Type B pancreatic cell (in vitro differentiated cells): ENCODE results near the gene TSPAN6. TPM values are rescaled to one million over a fixed set of nuclear protein-coding genes. Genes with fewer than 3 reads are reported as not detected.

Experiments
- DNase-seq: peaks from one replicate; pipeline ENCODE4 v3.0.0; 2021; ENCODE audit warnings: mixed read lengths; ENCODE audit not compliant: unreplicated experiment; ENCODE audit errors: extremely low spot score
- H3K27ac Mint-ChIP-seq: 2 replicates; pipeline ENCODE4 v1.8.0; 2021; ENCODE audit warnings: mild to moderate bottlenecking, mixed read lengths
- H3K27me3 Mint-ChIP-seq: 2 replicates; pipeline ENCODE4 v1.8.0; 2021; ENCODE audit warnings: mixed read lengths
- H3K36me3 Mint-ChIP-seq: 2 replicates; pipeline ENCODE4 v1.8.0; 2021; ENCODE audit warnings: mixed read lengths
- H3K4me1 Mint-ChIP-seq: one replicate; pipeline ENCODE4 v1.8.0; 2021; ENCODE audit warnings: mixed read lengths; ENCODE audit not compliant: unreplicated experiment
- H3K4me3 Mint-ChIP-seq: 2 replicates; pipeline ENCODE4 v1.8.0; 2021; ENCODE audit warnings: mild to moderate bottlenecking, mixed read lengths
- H3K9me3 Mint-ChIP-seq: 2 replicates; pipeline ENCODE4 v1.8.0; 2021; ENCODE audit warnings: mixed read lengths
- total RNA-seq: library from RNA; stranded (reverse); gene quantifications from 2 replicates; pipeline ENCODE4 v1.2.1, GENCODE V29; 2021; ENCODE audit warnings: low replicate concordance
- TF ChIP-seq, protein P1 (sequence below): fragments of 200-600 bp; sonication (generic); conservative IDR thresholded peaks from 2 replicates; pipeline ENCODE4 v1.5.0; 2021; ENCODE audit warnings: antibody characterized with exemption, mild to moderate bottlenecking

The TSPAN6 gene
- total RNA-seq, 1 donor from 2014 or later = 99.3 TPM

DNA sequence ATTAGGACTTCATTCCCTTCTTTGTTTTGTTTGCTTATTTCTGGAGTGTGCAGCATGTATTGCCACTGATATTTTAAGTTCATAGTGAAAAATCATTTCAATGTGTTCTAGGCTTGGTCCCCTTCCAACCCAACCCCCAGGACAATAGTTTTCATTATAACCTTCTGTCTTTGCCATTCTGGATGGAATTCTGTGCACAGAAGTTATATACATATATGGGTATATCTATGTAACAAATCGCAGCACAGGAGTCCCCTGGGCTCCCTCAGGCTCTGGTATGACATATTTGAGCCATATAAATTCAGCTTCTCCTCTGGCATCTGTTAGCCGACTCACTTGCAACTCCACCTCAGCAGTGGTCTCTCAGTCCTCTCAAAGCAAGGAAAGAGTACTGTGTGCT, 52.0 kb downstream of the TSPAN6 start, which contains the start of gene TNMD:
Gene TNMD (plus strand): TSS at position 326 of the 400 bp plus-strand sequence. CDS start 83 bp downstream, outside the sequence.
- DNase-seq = no peak
- Mint-ChIP-seq H3K27ac (no peak within 1 kb of the TSS), H3K36me3 (no peaks in the 10 kb centered on the region), H3K4me1 (no peaks in the 10 kb centered on the region), H3K9me3 (no peaks in the 10 kb centered on the region), H3K27me3 (no peaks in the 10 kb centered on the region), H3K4me3 (no peak within 1 kb of the TSS)
- TF ChIP-seq, protein P1, sequence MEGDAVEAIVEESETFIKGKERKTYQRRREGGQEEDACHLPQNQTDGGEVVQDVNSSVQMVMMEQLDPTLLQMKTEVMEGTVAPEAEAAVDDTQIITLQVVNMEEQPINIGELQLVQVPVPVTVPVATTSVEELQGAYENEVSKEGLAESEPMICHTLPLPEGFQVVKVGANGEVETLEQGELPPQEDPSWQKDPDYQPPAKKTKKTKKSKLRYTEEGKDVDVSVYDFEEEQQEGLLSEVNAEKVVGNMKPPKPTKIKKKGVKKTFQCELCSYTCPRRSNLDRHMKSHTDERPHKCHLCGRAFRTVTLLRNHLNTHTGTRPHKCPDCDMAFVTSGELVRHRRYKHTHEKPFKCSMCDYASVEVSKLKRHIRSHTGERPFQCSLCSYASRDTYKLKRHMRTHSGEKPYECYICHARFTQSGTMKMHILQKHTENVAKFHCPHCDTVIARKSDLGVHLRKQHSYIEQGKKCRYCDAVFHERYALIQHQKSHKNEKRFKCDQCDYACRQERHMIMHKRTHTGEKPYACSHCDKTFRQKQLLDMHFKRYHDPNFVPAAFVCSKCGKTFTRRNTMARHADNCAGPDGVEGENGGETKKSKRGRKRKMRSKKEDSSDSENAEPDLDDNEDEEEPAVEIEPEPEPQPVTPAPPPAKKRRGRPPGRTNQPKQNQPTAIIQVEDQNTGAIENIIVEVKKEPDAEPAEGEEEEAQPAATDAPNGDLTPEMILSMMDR = no peak

Other genes starting within 250 kb of the TSPAN6 start
- gene PCDH19, start 226.5 kb downstream of the TSPAN6 start, total RNA-seq = 61.6 and 122 TPM in 2 replicates
- gene TNMD, start 51.9 kb downstream of the TSPAN6 start, total RNA-seq = 1.1 and 2.3 TPM in 2 replicates
- 7.7 and 13.6 TPM in 2 replicates for gene SRPX2, start 7.4 kb upstream of the TSPAN6 start, total RNA-seq
- gene SYTL4, start 95.3 kb upstream of the TSPAN6 start, total RNA-seq = 4.0 and 7.8 TPM in 2 replicates
- gene CSTF2, start 183.6 kb upstream of the TSPAN6 start, total RNA-seq = 20.5 and 24.7 TPM in 2 replicates
- gene NOX1, start 237.6 kb upstream of the TSPAN6 start, total RNA-seq = 0.70 and 1.2 TPM in 2 replicates